K562 (cell line): ENCODE measurements around the gene POU2F3. TPM values are rescaled to one million over a fixed set of nuclear protein-coding genes. Genes with fewer than 3 reads are reported as not detected.

Source experiments
- ATAC-seq: fragments of 200-7000 bp; cut with Tn5 transposase; 3 replicates; pipeline ENCODE4 v1.9.1; 2020; ENCODE audit warnings: moderate library complexity
- BruUV-seq: library from RNA; stranded (reverse); fragments of 400-500 nt; replicated peaks from 2 replicates; lab custom pipeline; 2021; lab: Mats Ljungman, UMichigan
- CTCF ChIA-PET: fragments of 300-600 bp; formaldehyde crosslinking; extraction: SDS; loops from one replicate; lab custom pipeline; 2021; ENCODE audit warnings: low intra/inter-chr PET ratio; lab: Yijun Ruan, JAX
- POLR2A ChIA-PET: fragments of 300-600, 350-650 bp; sonication (Branson Sonifier 250); formaldehyde crosslinking; extraction: SDS; loops from one replicate; lab custom pipeline; 2021; ENCODE audit warnings: antibody characterized with exemption, inconsistent platforms; lab: Yijun Ruan, JAX
- DNase-seq, 4 experiments: peaks; one replicate each; pipeline versions ENCODE4 v3.0.0 to v3.0.0-alpha.2; 2011 to 2018; ENCODE audit warnings: low spot score in 3 of 4, mixed read lengths in 3 of 4; ENCODE audit errors: extremely low read depth in 1 of 4
- FAIRE-seq: peaks from 2 replicates; lab custom pipeline; 2011; peaks lifted over from hg19 to GRCh38; lab: Jason Lieb, UNC
- H2AFZ ChIP-seq: 2 replicates; pipeline ENCODE4 v1.6.0; 2011; ENCODE audit warnings: low read depth, low read length, control low read depth, inconsistent platforms
- H3K27ac ChIP-seq: fragments of 200-600 bp; 3 replicates; pipeline ENCODE4 v1.8.0; 2011; ENCODE audit warnings: low read depth, mild to moderate bottlenecking, control low read depth, inconsistent platforms, low read length, moderate library complexity, mixed read lengths; ENCODE audit errors: extremely low read depth
- H3K27me3 ChIP-seq, 2 experiments: fragments of 300-600 bp in 1 of 2; 2 replicates in 1 of 2; 3 replicates in 1 of 2; pipeline versions ENCODE4 v1.6.0 to v1.8.0; 2011; ENCODE audit warnings: inconsistent platforms in 2 of 2, low read length in 2 of 2, mild to moderate bottlenecking in 1 of 2, mixed read lengths in 1 of 2, moderate library complexity in 1 of 2; ENCODE audit not compliant: control insufficient read depth in 2 of 2, insufficient read depth in 2 of 2
- H3K36me3 ChIP-seq: fragments of 300-600 bp; 3 replicates; pipeline ENCODE4 v1.8.0; 2011; ENCODE audit warnings: mild to moderate bottlenecking, low read length, inconsistent platforms; ENCODE audit not compliant: control insufficient read depth, insufficient read depth
- H3K4me1 ChIP-seq, 2 experiments: fragments of 200-600 bp in 1 of 2; replicated peaks in 1 of 2; 2 replicates in 1 of 2; 3 replicates in 1 of 2; pipeline versions ENCODE4 v1.5.1 to v1.8.0; 2011; ENCODE audit warnings: inconsistent platforms in 2 of 2, low read length in 2 of 2, mild to moderate bottlenecking in 1 of 2, mixed read lengths in 1 of 2, moderate library complexity in 1 of 2; ENCODE audit not compliant: control insufficient read depth in 2 of 2, insufficient read depth in 2 of 2
- H3K4me2 ChIP-seq: 2 replicates; pipeline ENCODE4 v1.6.1; 2011; ENCODE audit warnings: low read length, control low read depth, inconsistent platforms, mixed read lengths; ENCODE audit not compliant: insufficient read depth
- H3K4me3 ChIP-seq: fragments of 200-600 bp; sonication (generic), shearing (Covaris generic); 2 replicates; pipeline ENCODE4 v1.5.1; 2016; ENCODE audit warnings: control low read depth, inconsistent platforms
- H3K79me2 ChIP-seq: fragments of 200-600 bp; 3 replicates; pipeline ENCODE4 v1.8.0; 2011; ENCODE audit warnings: low read length, inconsistent platforms; ENCODE audit not compliant: control insufficient read depth, insufficient read depth
- H3K9ac ChIP-seq, 2 experiments: 2 replicates each; pipeline versions ENCODE4 v1.6.0 to v1.6.1; 2011; ENCODE audit warnings: low read depth in 2 of 2, low read length in 2 of 2, control low read depth in 1 of 2, inconsistent platforms in 1 of 2, mild to moderate bottlenecking in 1 of 2, mixed read lengths in 1 of 2; ENCODE audit not compliant: insufficient read depth in 1 of 2
- H3K9me1 ChIP-seq: one replicate; pipeline ENCODE4 v1.6.0; 2011; ENCODE audit warnings: inconsistent platforms, mild to moderate bottlenecking, low read length, moderate library complexity; ENCODE audit not compliant: control insufficient read depth, insufficient read depth
- H3K9me3 ChIP-seq: replicated peaks from 2 replicates; pipeline ENCODE4 v1.5.1; 2011; ENCODE audit warnings: low read depth, low read length, inconsistent platforms; ENCODE audit not compliant: control insufficient read depth, insufficient read depth
- H4K20me1 ChIP-seq: replicated peaks from 2 replicates; pipeline ENCODE4 v1.6.1; 2011; ENCODE audit warnings: low read length, inconsistent platforms, mixed read lengths; ENCODE audit not compliant: control insufficient read depth, insufficient read depth
- ARHGAP35 ChIP-seq: fragments of 450-650 bp; IDR thresholded peaks from 2 replicates; pipeline ENCODE4 v1.6.1; 2018; ENCODE audit not compliant: partially characterized antibody
- HDAC6 ChIP-seq: IDR thresholded peaks from 2 replicates; pipeline ENCODE4 v1.6.1; 2012; ENCODE audit warnings: low read depth, mild to moderate bottlenecking, control low read depth, inconsistent platforms, low read length, moderate library complexity
- NR2C1 ChIP-seq, 2 experiments: fragments of 450-650 bp; IDR thresholded peaks; 2 replicates each; pipeline ENCODE4 v1.6.1; 2017; ENCODE audit warnings: mild to moderate bottlenecking in 2 of 2, antibody characterized with exemption in 1 of 2, inconsistent platforms in 1 of 2, missing compliant biosample characterization in 1 of 2, missing genetic modification characterization in 1 of 2
- RBM34 ChIP-seq: fragments of 200-400 bp; formaldehyde crosslinking; IDR thresholded peaks from 2 replicates; pipeline ENCODE4 v1.6.1; 2018; ENCODE audit warnings: low read length, borderline replicate concordance; ENCODE audit not compliant: insufficient read depth
- SMARCC2 ChIP-seq: fragments of 450-650 bp; IDR thresholded peaks from 2 replicates; pipeline ENCODE4 v1.6.1; 2017; ENCODE audit warnings: antibody characterized with exemption, moderate library complexity, mild to moderate bottlenecking, low read depth
- SUPT5H ChIP-seq: fragments of 450-650 bp; IDR thresholded peaks from 2 replicates; pipeline ENCODE4 v1.6.1; 2016
- ZNF695 ChIP-seq: fragments of 450-650 bp; formaldehyde crosslinking; IDR thresholded peaks from 2 replicates; pipeline ENCODE4 v1.4.0; 2020; ENCODE audit warnings: mild to moderate bottlenecking, moderate library complexity
- ZNF780A ChIP-seq: fragments of 250-450 bp; sonication (Bioruptor Pico); IDR thresholded peaks from 2 replicates; pipeline ENCODE4 v1.5.0; 2021; ENCODE audit warnings: mild to moderate bottlenecking
- WGBS: fragments of 100-300 bp; shearing (Covaris generic); methylation state at CpG from one replicate; pipeline ENCODE4 v1.1.6; 2016; ENCODE audit warnings: low coverage, mixed read lengths; ENCODE audit not compliant: insufficient coverage; ENCODE audit errors: missing lambda C conversion rate; 5-methylcytosine and 5-hydroxymethylcytosine counted together
- in situ Hi-C: fragments of 300-500 bp; cut with MboI; formaldehyde crosslinking; loops from 4 replicates; pipeline ENCODE4 v1.15.0; 2018; ENCODE audit warnings: inconsistent platforms, mixed read lengths
- intact Hi-C: fragments of 100-400 bp; cut with micrococcal nuclease; formaldehyde crosslinking; loops from 2 replicates; pipeline ENCODE4 v1.14.2; 2022
- polyA plus RNA-seq, 8 experiments: library from polyadenylated mRNA; depleted of rRNA in 4 of 8; stranded (reverse) in 5 of 8; unstranded in 3 of 8; fragments of >200 nt; fragmentation: Nextera tagmentation in 2 of 8; fragmentation: Illumina TruSeq in 1 of 8; extraction: Ambion mirVana in 2 of 8; extraction: Trizol in 1 of 8; gene quantifications; 2 replicates each; pipeline versions ENCODE4 v1.2.1 to v1.2.3, GENCODE V29; 2011 to 2014; ENCODE audit warnings: inconsistent platforms in 1 of 8, missing spikeins in 1 of 8
- total RNA-seq, 7 experiments: library from RNA; depleted of rRNA in 6 of 7; stranded (reverse); fragments of >200 nt in 6 of 7; fragmentation: Illumina TruSeq in 2 of 7; extraction: Trizol in 2 of 7; gene quantifications; 2 replicates each; pipeline versions ENCODE4 v1.2.1 to v1.2.3, GENCODE V29; 2011 to 2021; ENCODE audit warnings: low replicate concordance in 1 of 7
- TF ChIP-seq, protein P1 (sequence below): fragments of 250-450 bp; sonication (Bioruptor Pico); IDR thresholded peaks from 2 replicates; pipeline ENCODE4 v1.5.1; 2021; ENCODE audit warnings: mild to moderate bottlenecking
- TF ChIP-seq, protein P2 (sequence below): sonication (generic); formaldehyde crosslinking; IDR thresholded peaks from 2 replicates; pipeline ENCODE4 v1.8.0; 2022; ENCODE audit warnings: mild to moderate bottlenecking, missing genetic modification reagents
- TF ChIP-seq, protein P3 (sequence below): fragments of 450-650 bp; IDR thresholded peaks from 2 replicates; pipeline ENCODE4 v1.7.0; 2016; ENCODE audit warnings: borderline replicate concordance
- TF ChIP-seq, protein P4 (sequence below): sonication (generic); formaldehyde crosslinking; IDR thresholded peaks from 2 replicates; pipeline ENCODE4 v1.8.0; 2022; ENCODE audit warnings: mild to moderate bottlenecking, low read depth, missing genetic modification reagents

The POU2F3 gene
- total and polyA plus RNA-seq, 9 of the 15 experiments (the other 6 are each of a cell fraction or from before 2014, with no cell fraction given) = not detected

DNA sequence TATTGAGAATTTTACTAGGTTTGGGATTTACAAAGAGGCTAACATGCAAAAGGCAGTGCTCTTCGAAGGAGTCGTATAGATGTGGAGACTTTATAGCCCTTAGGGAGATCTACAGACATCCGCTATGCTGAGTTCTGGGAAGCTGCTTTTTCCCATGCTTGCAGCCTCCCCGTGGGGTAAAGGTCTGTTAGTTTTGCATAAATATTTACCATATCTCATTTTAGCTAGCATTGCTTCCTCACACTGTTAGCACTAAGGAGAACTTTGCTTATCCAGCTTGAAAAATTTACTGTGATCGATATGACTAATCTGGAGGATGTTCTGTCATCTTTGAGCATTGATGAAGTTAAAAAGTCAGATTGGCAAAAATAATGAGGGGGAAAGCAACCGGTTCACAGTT is 114.8 kb downstream of the POU2F3 start:
- BruUV-seq = no TSS peak
- H3K4me3 ChIP-seq = no peak overlapping the region
- H3K4me2 ChIP-seq = no peak overlapping the region
- no peak for TF ChIP-seq NR2C1 (IDR thresholded peaks at IDR 0.05)
- no peak for TF ChIP-seq NR2C1 (tag; IDR thresholded peaks at IDR 0.05)
- no peak for TF ChIP-seq HDAC6
- TF ChIP-seq, protein P1, sequence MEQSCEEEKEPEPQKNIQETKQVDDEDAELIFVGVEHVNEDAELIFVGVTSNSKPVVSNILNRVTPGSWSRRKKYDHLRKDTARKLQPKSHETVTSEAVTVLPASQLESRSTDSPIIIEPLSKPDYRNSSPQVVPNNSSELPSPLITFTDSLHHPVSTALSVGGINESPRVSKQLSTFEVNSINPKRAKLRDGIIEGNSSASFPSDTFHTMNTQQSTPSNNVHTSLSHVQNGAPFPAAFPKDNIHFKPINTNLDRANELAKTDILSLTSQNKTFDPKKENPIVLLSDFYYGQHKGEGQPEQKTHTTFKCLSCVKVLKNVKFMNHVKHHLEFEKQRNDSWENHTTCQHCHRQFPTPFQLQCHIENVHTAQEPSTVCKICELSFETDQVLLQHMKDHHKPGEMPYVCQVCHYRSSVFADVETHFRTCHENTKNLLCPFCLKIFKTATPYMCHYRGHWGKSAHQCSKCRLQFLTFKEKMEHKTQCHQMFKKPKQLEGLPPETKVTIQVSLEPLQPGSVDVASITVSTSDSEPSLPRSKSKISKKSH (CRISPR knock-in tag) = no peak
- no peak for TF ChIP-seq SUPT5H
- no peak for TF ChIP-seq ARHGAP35
- TF ChIP-seq RBM34 = no peak
- TF ChIP-seq ZNF780A = no peak
- TF ChIP-seq, protein P2, sequence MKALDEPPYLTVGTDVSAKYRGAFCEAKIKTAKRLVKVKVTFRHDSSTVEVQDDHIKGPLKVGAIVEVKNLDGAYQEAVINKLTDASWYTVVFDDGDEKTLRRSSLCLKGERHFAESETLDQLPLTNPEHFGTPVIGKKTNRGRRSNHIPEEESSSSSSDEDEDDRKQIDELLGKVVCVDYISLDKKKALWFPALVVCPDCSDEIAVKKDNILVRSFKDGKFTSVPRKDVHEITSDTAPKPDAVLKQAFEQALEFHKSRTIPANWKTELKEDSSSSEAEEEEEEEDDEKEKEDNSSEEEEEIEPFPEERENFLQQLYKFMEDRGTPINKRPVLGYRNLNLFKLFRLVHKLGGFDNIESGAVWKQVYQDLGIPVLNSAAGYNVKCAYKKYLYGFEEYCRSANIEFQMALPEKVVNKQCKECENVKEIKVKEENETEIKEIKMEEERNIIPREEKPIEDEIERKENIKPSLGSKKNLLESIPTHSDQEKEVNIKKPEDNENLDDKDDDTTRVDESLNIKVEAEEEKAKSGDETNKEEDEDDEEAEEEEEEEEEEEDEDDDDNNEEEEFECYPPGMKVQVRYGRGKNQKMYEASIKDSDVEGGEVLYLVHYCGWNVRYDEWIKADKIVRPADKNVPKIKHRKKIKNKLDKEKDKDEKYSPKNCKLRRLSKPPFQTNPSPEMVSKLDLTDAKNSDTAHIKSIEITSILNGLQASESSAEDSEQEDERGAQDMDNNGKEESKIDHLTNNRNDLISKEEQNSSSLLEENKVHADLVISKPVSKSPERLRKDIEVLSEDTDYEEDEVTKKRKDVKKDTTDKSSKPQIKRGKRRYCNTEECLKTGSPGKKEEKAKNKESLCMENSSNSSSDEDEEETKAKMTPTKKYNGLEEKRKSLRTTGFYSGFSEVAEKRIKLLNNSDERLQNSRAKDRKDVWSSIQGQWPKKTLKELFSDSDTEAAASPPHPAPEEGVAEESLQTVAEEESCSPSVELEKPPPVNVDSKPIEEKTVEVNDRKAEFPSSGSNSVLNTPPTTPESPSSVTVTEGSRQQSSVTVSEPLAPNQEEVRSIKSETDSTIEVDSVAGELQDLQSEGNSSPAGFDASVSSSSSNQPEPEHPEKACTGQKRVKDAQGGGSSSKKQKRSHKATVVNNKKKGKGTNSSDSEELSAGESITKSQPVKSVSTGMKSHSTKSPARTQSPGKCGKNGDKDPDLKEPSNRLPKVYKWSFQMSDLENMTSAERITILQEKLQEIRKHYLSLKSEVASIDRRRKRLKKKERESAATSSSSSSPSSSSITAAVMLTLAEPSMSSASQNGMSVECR (CRISPR knock-in tag) = no peak
- TF ChIP-seq, protein P3, sequence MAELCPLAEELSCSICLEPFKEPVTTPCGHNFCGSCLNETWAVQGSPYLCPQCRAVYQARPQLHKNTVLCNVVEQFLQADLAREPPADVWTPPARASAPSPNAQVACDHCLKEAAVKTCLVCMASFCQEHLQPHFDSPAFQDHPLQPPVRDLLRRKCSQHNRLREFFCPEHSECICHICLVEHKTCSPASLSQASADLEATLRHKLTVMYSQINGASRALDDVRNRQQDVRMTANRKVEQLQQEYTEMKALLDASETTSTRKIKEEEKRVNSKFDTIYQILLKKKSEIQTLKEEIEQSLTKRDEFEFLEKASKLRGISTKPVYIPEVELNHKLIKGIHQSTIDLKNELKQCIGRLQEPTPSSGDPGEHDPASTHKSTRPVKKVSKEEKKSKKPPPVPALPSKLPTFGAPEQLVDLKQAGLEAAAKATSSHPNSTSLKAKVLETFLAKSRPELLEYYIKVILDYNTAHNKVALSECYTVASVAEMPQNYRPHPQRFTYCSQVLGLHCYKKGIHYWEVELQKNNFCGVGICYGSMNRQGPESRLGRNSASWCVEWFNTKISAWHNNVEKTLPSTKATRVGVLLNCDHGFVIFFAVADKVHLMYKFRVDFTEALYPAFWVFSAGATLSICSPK = no peak
- no peak for TF ChIP-seq SMARCC2
- no peak for TF ChIP-seq ZNF695
- TF ChIP-seq, protein P4, sequence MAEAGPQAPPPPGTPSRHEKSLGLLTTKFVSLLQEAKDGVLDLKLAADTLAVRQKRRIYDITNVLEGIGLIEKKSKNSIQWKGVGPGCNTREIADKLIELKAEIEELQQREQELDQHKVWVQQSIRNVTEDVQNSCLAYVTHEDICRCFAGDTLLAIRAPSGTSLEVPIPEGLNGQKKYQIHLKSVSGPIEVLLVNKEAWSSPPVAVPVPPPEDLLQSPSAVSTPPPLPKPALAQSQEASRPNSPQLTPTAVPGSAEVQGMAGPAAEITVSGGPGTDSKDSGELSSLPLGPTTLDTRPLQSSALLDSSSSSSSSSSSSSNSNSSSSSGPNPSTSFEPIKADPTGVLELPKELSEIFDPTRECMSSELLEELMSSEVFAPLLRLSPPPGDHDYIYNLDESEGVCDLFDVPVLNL = no peak
- no peaks in the 10 kb centered on the region for H3K27me3 ChIP-seq
- ChIA-PET CTCF (no interaction called here), POLR2A (interaction anchor here (1.0 to 1.5 kb wide), 4 partner anchors 10 to 18 kb away, joined by 3 to 9 read pairs (median 3); no protein-coding TSS in a partner anchor)
- H3K27ac ChIP-seq = no peak overlapping the region
- H4K20me1 ChIP-seq = peaks cover 23% of the 10 kb centered on the region
- H3K79me2 ChIP-seq = peaks cover 92% of the 10 kb centered on the region
- H3K9me1 ChIP-seq = no peaks in the 10 kb centered on the region
- no peaks in the 10 kb centered on the region; the same call in 1 of the 3 replicates for H3K36me3 ChIP-seq
- H3K9ac ChIP-seq = no peak overlapping the region
- no peak overlapping the region for H2AFZ ChIP-seq
- no peak for DNase-seq
- intact Hi-C loops = no loop called here
- FAIRE-seq = no peak
- H3K4me1 ChIP-seq = peaks cover 5 to 10% of the 10 kb centered on the region in 2 experiments; a peak in 3 of 5 replicates
- in situ Hi-C loops = no loop called here
- H3K9me3 ChIP-seq = 0 out of 2 replicates have a peak, but pooled peaks cover under 1% of the 10 kb centered on the region
- WGBS = 81% methylated on average over 6 of the region's 6 CpGs
- no peak for ATAC-seq
